Retinal pigment epithelial cell (primary cell): ENCODE results near the gene SLC35F1.

Experiments
- DNase-seq: peaks from one replicate; pipeline ENCODE4 v3.0.0-alpha.2; 2010; ENCODE audit warnings: low read depth
- H3K4me3 ChIP-seq: 2 replicates; pipeline ENCODE4 v1.5.1; 2011; ENCODE audit warnings: mild to moderate bottlenecking, low read length, control low read depth, moderate library complexity
- CTCF ChIP-seq: conservative IDR thresholded peaks from 2 replicates; pipeline ENCODE4 v1.5.1; 2011; ENCODE audit warnings: low read depth, low read length, control low read depth, inconsistent platforms

SLC35F1 gene

DNA sequence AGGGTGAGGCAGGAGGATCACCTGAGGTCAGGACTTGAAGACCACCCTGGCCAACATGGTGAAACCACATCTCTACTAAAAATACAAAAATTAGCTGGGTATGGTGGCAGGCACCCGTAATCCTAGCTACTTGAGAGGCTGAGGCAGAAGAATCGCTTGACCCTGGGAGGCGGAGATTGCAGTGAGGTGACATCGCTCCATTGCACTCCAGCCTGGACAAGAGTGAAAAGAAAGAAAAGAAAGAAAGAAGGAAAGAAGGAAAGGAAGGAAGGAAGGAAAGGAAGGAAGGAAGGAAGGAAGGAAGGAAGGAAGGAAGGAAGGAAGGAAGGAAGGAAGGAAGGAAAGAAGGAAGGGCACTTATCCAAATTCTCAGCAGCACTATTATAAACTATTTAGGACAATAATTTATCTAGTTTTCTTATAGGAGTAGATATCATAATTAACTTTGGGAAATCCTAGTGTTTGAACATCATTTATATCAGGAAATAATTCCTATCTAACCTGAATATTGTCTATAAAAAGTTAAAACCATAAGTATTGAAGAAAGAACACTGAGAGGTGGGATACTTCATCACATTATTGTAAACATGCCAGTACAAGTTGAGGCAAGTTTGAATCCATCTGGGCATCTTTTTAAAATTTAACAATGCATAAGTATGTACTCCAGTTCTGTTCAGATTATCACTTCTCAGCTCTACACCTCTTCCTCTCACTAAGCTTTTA, 305.5 kb downstream of the SLC35F1 start:
- no peak overlapping the region for H3K4me3 ChIP-seq
- no peak for DNase-seq
- TF ChIP-seq CTCF: no peak

- DNase-seq: no peak
- no peak for TF ChIP-seq CTCF
- H3K4me3 ChIP-seq: no peak overlapping the region
Observed at GRCh38 chr6:118215269-118215668, 308.2 kb downstream of the SLC35F1 start.

GRCh38 chr6:118216751-118217150, 309.7 kb downstream of the SLC35F1 start:
- no peak for TF ChIP-seq CTCF
- H3K4me3 ChIP-seq: no peak overlapping the region
- DNase-seq: no peak

DNA sequence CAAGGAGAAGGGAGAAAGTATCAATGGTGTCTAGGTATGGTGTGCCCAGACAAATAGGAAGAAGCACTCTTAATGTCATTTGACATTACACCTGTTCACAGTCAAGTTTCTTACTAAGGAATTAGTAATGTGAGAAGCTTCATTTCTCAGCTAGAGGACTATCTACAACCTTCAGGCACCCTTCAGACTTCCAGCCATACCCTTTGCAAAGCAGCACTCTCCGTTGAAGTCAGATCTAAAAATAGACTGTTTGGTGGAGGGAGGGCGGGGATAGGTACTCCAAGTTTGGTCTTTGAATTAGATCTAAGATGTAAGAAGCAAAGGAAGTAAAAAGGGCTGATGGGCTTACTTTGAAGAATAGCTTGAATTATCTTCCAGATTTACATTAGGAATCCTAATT, 311.1 kb downstream of the SLC35F1 start:
- DNase-seq: no peak
- no peak for TF ChIP-seq CTCF
- no peak overlapping the region for H3K4me3 ChIP-seq

DNA sequence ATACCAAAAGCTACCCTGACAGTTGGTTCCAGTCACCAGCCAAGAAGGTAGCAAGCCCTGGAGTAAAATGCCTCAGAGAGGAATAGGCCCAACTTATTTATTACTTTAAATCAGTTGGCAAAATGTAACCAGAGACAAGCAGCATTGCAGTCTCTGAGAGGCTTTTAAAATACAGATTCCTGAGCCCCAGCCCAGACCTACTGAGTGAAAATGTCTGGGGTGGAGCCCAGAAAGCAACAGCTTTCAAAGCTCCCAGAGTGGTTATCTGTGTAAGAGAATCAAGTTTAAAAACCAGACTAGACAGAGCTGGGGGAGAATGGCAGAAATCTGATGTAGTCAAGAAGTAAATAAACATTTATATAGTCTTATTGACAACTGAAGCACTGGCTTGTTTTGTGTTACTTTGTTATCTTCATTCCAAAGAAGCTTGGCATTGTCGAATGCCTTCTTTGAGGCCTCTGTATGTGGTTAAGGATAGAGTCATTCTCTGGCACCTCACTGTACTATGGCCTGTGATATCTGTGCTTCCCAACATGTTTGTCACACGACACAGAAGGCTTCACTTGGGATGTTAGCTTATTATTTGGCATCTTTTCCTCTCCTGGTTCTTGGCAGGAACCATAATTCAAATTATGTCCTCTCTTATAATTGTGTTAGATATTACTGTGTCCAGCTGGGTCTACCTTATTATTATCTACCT, 313.5 kb downstream of the SLC35F1 start:
- H3K4me3 ChIP-seq: no peak overlapping the region
- no peak for TF ChIP-seq CTCF
- DNase-seq: no peak

- no peak for TF ChIP-seq CTCF
- DNase-seq: no peak
- no peak overlapping the region for H3K4me3 ChIP-seq
Observed at GRCh38 chr6:118223316-118223715, 316.3 kb downstream of the SLC35F1 start.

DNA sequence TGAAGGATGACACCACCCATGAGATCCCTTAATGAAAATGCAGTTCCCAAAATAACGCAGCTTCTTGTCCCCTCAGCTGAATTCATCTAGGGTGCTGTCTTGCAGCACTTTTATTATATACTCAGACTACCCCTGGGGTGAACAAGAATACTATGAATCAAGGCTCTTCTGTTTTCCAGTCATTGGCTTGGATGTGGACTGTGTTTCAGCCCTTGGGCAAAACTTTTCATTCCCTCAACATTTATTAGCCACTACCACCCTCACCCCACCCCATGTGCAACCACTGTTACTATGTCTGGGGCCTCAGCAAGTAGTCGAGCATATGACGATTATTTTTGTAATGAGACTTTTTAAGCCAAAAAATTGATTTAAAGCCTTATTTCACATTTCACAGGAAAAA, 321.8 kb downstream of the SLC35F1 start:
- H3K4me3 ChIP-seq: no peak overlapping the region
- no peak for DNase-seq
- no peak for TF ChIP-seq CTCF
